Fibroblast of lung (primary cell): ENCODE results near the gene INTS6. TPM values are rescaled to one million over a fixed set of nuclear protein-coding genes. Genes with fewer than 3 reads are reported as not detected.

Experiments
- DNase-seq, 2 donors: peaks; one replicate each; pipeline versions ENCODE4 v3.0.0 to v3.0.0-alpha.2; 2010; ENCODE audit warnings: low read depth in 2 of 2
- H2AFZ ChIP-seq: 2 replicates; pipeline ENCODE4 v1.5.1; 2012; ENCODE audit warnings: low read length, control low read depth, inconsistent platforms
- H3K27ac ChIP-seq: 2 replicates; pipeline ENCODE4 v1.5.1; 2011; ENCODE audit warnings: low read length, control low read depth; ENCODE audit not compliant: insufficient read depth
- H3K27me3 ChIP-seq: 2 replicates; pipeline ENCODE4 v1.5.1; 2011; ENCODE audit warnings: mild to moderate bottlenecking, low read length; ENCODE audit not compliant: control insufficient read depth, insufficient read depth
- H3K36me3 ChIP-seq: 2 replicates; pipeline ENCODE4 v1.5.1; 2011; ENCODE audit warnings: low read length; ENCODE audit not compliant: control insufficient read depth, insufficient read depth
- H3K4me1 ChIP-seq: 2 replicates; pipeline ENCODE4 v1.5.1; 2011; ENCODE audit warnings: low read length; ENCODE audit not compliant: control insufficient read depth, insufficient read depth; ENCODE audit errors: extremely low read depth
- H3K4me2 ChIP-seq: 2 replicates; pipeline ENCODE4 v1.5.1; 2011; ENCODE audit warnings: low read length, control low read depth; ENCODE audit not compliant: insufficient read depth; ENCODE audit errors: extremely low read depth
- H3K4me3 ChIP-seq, 4 experiments: fragments of 200-600 bp in 1 of 4; sonication (generic) in 1 of 4; replicated peaks in 1 of 4; 2 replicates each; pipeline ENCODE4 v1.5.1; 2011 to 2016; ENCODE audit warnings: low read length in 4 of 4, low read depth in 3 of 4, mild to moderate bottlenecking in 3 of 4, control low read depth in 2 of 4, inconsistent platforms in 1 of 4, mixed read lengths in 1 of 4; ENCODE audit not compliant: insufficient read depth in 1 of 4; ENCODE audit errors: control extremely low read depth in 1 of 4
- H3K79me2 ChIP-seq: 2 replicates; pipeline ENCODE4 v1.5.1; 2012; ENCODE audit warnings: mild to moderate bottlenecking, low read length, inconsistent platforms; ENCODE audit not compliant: control insufficient read depth, insufficient read depth
- H3K9ac ChIP-seq: 2 replicates; pipeline ENCODE4 v1.5.1; 2011; ENCODE audit warnings: mild to moderate bottlenecking, low read length, control low read depth; ENCODE audit not compliant: insufficient read depth
- H3K9me3 ChIP-seq: 2 replicates; pipeline ENCODE4 v1.5.1; 2012; ENCODE audit warnings: low read depth, low read length; ENCODE audit not compliant: control insufficient read depth, insufficient read depth
- H4K20me1 ChIP-seq: 2 replicates; pipeline ENCODE4 v1.5.1; 2011; ENCODE audit warnings: low read length; ENCODE audit not compliant: control insufficient read depth, insufficient read depth; ENCODE audit errors: extremely low read depth
- EZH2 ChIP-seq: IDR thresholded peaks from 2 replicates; pipeline ENCODE4 v1.5.1; 2012; ENCODE audit warnings: low read length, control low read depth, mild to moderate bottlenecking; ENCODE audit errors: missing control alignments
- polyA plus RNA-seq, 2 donors: library from polyadenylated mRNA; depleted of rRNA in 1 of 2; stranded (reverse) in 1 of 2; unstranded in 1 of 2; fragments of >200 nt; gene quantifications; 2 replicates each; pipeline ENCODE4 v1.2.1, GENCODE V29; 2011 to 2012; ENCODE audit warnings: missing spikeins in 1 of 2
- total RNA-seq: library from RNA; depleted of rRNA; stranded (reverse); fragments of >200 nt; gene quantifications from 2 replicates; pipeline ENCODE4 v1.2.1, GENCODE V29; 2014
- TF ChIP-seq, protein P1 (sequence below), 2 donors: IDR thresholded peaks in 1 of 2; conservative IDR thresholded peaks in 1 of 2; 1 replicate in 1 of 2; 2 replicates in 1 of 2; pipeline ENCODE4 v1.5.1; 2011 to 2012; ENCODE audit warnings: low read length in 2 of 2, control low read depth in 1 of 2, inconsistent platforms in 1 of 2, low read depth in 1 of 2, mild to moderate bottlenecking in 1 of 2

Gene INTS6
- total and polyA plus RNA-seq, 2 donors (not counting 1 experiment from before 2014, with no cell fraction given), result 29.3 to 66.7 TPM

DNA sequence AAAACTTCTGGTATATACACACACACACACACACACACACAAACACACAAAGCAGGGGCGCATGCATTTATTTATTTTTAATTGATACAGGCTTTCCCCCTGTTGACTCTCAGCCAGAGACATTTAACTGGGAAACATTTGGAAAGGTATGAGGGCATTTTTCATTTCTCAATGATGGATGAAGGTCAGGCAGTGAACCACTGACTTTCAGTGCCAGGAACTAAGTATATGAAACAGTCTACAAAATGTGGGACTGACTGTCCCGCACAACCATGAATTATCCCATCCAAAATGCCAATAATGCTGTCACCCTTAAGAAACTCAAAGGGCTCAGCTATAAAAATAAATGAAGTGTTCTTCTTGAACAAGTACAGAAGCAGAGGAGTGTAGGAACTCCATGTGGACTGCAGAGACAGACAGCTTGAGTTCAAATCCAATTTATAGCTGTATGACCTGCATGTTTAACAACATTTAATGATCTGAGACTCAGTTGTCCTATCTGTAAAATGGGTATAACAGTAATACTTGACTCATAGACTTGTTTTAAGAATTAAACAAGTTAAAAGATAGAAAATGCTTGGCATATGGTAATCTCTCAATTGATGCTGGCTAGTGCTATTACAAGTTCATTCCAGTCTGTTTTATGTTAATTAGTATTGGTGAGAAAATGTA, 25.0 kb upstream of the INTS6 start:
- no peaks in the 10 kb centered on the region for H4K20me1 ChIP-seq
- no peak overlapping the region for H3K27ac ChIP-seq
- H3K4me3 ChIP-seq, result no peak overlapping the region
- no peak for DNase-seq
- H3K27me3 ChIP-seq, result no peaks in the 10 kb centered on the region
- H3K9ac ChIP-seq, result no peak overlapping the region
- H3K9me3 ChIP-seq, result no peaks in the 10 kb centered on the region
- H2AFZ ChIP-seq, result no peak overlapping the region
- no peaks in the 10 kb centered on the region for H3K36me3 ChIP-seq
- H3K4me1 ChIP-seq, result peaks cover 16% of the 10 kb centered on the region
- TF ChIP-seq, protein P1, sequence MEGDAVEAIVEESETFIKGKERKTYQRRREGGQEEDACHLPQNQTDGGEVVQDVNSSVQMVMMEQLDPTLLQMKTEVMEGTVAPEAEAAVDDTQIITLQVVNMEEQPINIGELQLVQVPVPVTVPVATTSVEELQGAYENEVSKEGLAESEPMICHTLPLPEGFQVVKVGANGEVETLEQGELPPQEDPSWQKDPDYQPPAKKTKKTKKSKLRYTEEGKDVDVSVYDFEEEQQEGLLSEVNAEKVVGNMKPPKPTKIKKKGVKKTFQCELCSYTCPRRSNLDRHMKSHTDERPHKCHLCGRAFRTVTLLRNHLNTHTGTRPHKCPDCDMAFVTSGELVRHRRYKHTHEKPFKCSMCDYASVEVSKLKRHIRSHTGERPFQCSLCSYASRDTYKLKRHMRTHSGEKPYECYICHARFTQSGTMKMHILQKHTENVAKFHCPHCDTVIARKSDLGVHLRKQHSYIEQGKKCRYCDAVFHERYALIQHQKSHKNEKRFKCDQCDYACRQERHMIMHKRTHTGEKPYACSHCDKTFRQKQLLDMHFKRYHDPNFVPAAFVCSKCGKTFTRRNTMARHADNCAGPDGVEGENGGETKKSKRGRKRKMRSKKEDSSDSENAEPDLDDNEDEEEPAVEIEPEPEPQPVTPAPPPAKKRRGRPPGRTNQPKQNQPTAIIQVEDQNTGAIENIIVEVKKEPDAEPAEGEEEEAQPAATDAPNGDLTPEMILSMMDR (conservative IDR thresholded peaks at IDR 0.05 in 1 of 2, IDR thresholded peaks at IDR 0.05 in 1 of 2; ENCODE audit: low read depth in 1 of 2, low read length in 2 of 2), result no peak
- no peak for TF ChIP-seq EZH2
- H3K79me2 ChIP-seq, result no peaks in the 10 kb centered on the region
- no peak overlapping the region for H3K4me2 ChIP-seq

DNA sequence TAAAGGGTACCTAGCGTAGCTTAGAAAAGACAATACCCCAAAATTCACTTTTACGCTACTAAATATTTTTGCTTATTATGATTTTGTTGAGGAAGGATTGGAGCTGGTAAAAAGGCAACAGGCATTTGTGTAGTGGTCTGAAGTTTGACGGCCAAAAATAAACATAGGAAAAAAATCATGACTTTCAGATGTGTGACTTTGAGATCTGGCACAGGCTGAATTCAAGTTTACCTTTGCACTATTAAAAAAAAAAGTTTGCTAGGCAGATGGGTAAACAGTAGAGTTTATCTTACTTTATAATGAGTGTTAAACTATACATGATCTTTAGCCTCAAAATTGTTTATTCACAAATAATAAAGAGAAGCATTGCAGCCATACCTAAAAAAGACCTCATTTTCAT, 24.3 kb upstream of the INTS6 start:
- Histone ChIP-seq H3K4me3 (no peak overlapping the region), H3K27me3 (no peaks in the 10 kb centered on the region), H3K27ac (no peak overlapping the region), H3K36me3 (no peaks in the 10 kb centered on the region), H2AFZ (no peak overlapping the region), H3K4me1 (peaks cover 16% of the 10 kb centered on the region), H3K4me2 (no peak overlapping the region), H3K79me2 (no peaks in the 10 kb centered on the region), H3K9ac (no peak overlapping the region), H3K9me3 (no peaks in the 10 kb centered on the region), H4K20me1 (no peaks in the 10 kb centered on the region)
- no peak for DNase-seq
- TF ChIP-seq, protein P1 (conservative IDR thresholded peaks at IDR 0.05 in 1 of 2, IDR thresholded peaks at IDR 0.05 in 1 of 2; ENCODE audit: low read depth in 1 of 2, low read length in 2 of 2), result no peak
- no peak for TF ChIP-seq EZH2

DNA sequence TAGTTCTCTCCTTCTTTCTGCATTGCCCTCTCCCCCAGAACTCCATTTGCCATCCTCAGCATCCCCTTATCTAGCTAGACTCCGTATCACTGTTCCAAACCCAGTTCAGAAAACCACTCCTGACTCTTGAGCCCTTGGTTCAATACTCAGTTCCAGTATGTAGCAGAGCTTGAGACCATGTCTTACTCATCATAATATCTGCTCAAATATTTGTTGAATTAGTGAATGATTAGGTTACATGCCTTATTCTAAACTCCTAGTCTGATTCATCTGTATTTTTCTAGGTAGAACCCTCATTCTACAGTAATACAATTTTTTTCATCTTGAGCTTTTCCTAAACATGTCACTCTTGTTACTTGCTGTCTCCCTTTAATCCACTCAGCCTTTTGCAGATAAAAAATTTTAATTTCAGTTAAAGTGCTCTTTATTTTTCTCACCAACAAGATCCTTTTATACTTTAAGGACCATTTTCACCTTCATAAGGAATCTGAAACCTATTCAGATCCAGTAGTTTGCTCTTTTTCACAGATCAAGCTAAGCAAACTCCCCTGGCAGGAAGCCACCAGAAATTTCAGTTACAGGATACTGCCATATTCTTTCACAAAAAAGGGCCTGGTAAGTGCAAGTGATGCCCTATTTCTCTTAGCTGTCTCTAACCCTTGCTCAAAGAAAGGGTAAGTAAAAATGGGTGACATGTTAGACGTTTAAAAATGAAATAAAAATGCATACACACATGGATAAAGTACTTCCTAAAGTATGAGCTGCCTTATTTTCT, 23.1 kb upstream of the INTS6 start:
- Histone ChIP-seq H3K4me3 (no peak overlapping the region), H3K27me3 (no peaks in the 10 kb centered on the region), H3K9ac (no peak overlapping the region), H3K4me2 (peak overlapping the region; percentile 44), H3K36me3 (no peaks in the 10 kb centered on the region), H3K9me3 (no peaks in the 10 kb centered on the region), H2AFZ (peak overlapping the region; percentile 16), H3K27ac (no peak overlapping the region), H3K79me2 (no peaks in the 10 kb centered on the region), H4K20me1 (no peaks in the 10 kb centered on the region), H3K4me1 (peaks cover 16% of the 10 kb centered on the region)
- TF ChIP-seq EZH2, result no peak
- TF ChIP-seq, protein P1 (conservative IDR thresholded peaks at IDR 0.05 in 1 of 2, IDR thresholded peaks at IDR 0.05 in 1 of 2; ENCODE audit: low read depth in 1 of 2, low read length in 2 of 2), result no peak
- peak; percentile 27 to 41 for DNase-seq
